Large intestine (tissue), 3 donors: Measurements from ENCODE around the gene ZC3H7B. TPM values are rescaled to one million over a fixed set of nuclear protein-coding genes. Genes with fewer than 3 reads are reported as not detected.
A peak's percentile ranks its signal among the peaks of the same experiment; 100 is the strongest.

Experiments
- DNase-seq, 2 donors: peaks; one replicate each; pipeline versions ENCODE4 v3.0.0 to v3.0.0-alpha.2; 2013
- H3K27ac ChIP-seq: one replicate; pipeline ENCODE4 v1.5.1; 2013; ENCODE audit warnings: low read length
- H3K27me3 ChIP-seq: 2 replicates; pipeline ENCODE4 v1.6.1; 2013; ENCODE audit warnings: low read length; ENCODE audit not compliant: control insufficient read depth, insufficient read depth
- H3K36me3 ChIP-seq: 2 replicates; pipeline ENCODE4 v1.6.1; 2013; ENCODE audit warnings: low read length; ENCODE audit not compliant: control insufficient read depth, insufficient read depth
- H3K4me1 ChIP-seq: one replicate; pipeline ENCODE4 v1.6.1; 2013; ENCODE audit warnings: low read length; ENCODE audit not compliant: control insufficient read depth, insufficient read depth
- H3K4me3 ChIP-seq: one replicate; pipeline ENCODE4 v1.5.1; 2013; ENCODE audit warnings: low read length
- H3K9me3 ChIP-seq: one replicate; pipeline ENCODE4 v1.6.1; 2013; ENCODE audit warnings: mild to moderate bottlenecking, low read depth, low read length, moderate library complexity; ENCODE audit not compliant: control insufficient read depth
- WGBS: methylation state at CpG from one replicate; pipeline ENCODE4 v1.1.5; 2013; ENCODE audit warnings: low lambda C conversion rate; ENCODE audit not compliant: insufficient coverage; 5-methylcytosine and 5-hydroxymethylcytosine counted together
- polyA plus RNA-seq: library from polyadenylated mRNA; unstranded; fragments of 120-200 nt; gene quantifications from one replicate; pipeline ENCODE4 v1.2.1, GENCODE V29; 2013

The ZC3H7B gene
- polyA plus RNA-seq, 1 donor = 58.0 TPM

GRCh38 chr22:41302021-41302767 lies 869 bp downstream of the ZC3H7B start:
- H3K27me3 ChIP-seq = no peaks in the 10 kb centered on the region
- WGBS = no CpG with 5 or more reads among the region's 60 CpGs
- no peaks in the 10 kb centered on the region for H3K9me3 ChIP-seq
- H3K4me1 ChIP-seq = peaks cover 22% of the 10 kb centered on the region
- H3K4me3 ChIP-seq = peak overlapping the region; percentile 99
- peaks cover 3% of the 10 kb centered on the region for H3K36me3 ChIP-seq
- DNase-seq = no peak
- H3K27ac ChIP-seq = peak overlapping the region; percentile 76

- no peak for DNase-seq
- WGBS = no CpG with 5 or more reads among the region's 5 CpGs
- H3K4me1 ChIP-seq = peaks cover 28% of the 10 kb centered on the region
- no peaks in the 10 kb centered on the region for H3K9me3 ChIP-seq
- peak overlapping the region; percentile 37 for H3K27ac ChIP-seq
- peaks cover 8% of the 10 kb centered on the region for H3K36me3 ChIP-seq
- H3K27me3 ChIP-seq = no peaks in the 10 kb centered on the region
- H3K4me3 ChIP-seq = peak overlapping the region; percentile 99
Measured at GRCh38 chr22:41302811-41303210, 1.5 kb downstream of the ZC3H7B start.

- H3K36me3 ChIP-seq = peaks cover 11% of the 10 kb centered on the region
- H3K27ac ChIP-seq = no peak overlapping the region
- H3K4me3 ChIP-seq = no peak overlapping the region
- WGBS = no CpG with 5 or more reads among the region's 4 CpGs
- no peak for DNase-seq
- H3K4me1 ChIP-seq = peaks cover 33% of the 10 kb centered on the region
- H3K9me3 ChIP-seq = no peaks in the 10 kb centered on the region
- H3K27me3 ChIP-seq = no peaks in the 10 kb centered on the region
Measured at GRCh38 chr22:41305646-41306045, 4.3 kb downstream of the ZC3H7B start.

GRCh38 chr22:41308054-41308453 lies 6.7 kb downstream of the ZC3H7B start:
- no peak for DNase-seq
- no peak overlapping the region for H3K4me3 ChIP-seq
- peak overlapping the region; percentile 65 for H3K27ac ChIP-seq
- no CpG with 5 or more reads among the region's 3 CpGs for WGBS
- peaks cover 11% of the 10 kb centered on the region for H3K36me3 ChIP-seq
- H3K4me1 ChIP-seq = peaks cover 25% of the 10 kb centered on the region
- H3K27me3 ChIP-seq = no peaks in the 10 kb centered on the region
- no peaks in the 10 kb centered on the region for H3K9me3 ChIP-seq

GRCh38 chr22:41308544-41308947 lies 7.2 kb downstream of the ZC3H7B start:
- Histone ChIP-seq H3K4me1 (peaks cover 22% of the 10 kb centered on the region), H3K36me3 (peaks cover 11% of the 10 kb centered on the region), H3K27ac (peak overlapping the region; percentile 65), H3K4me3 (no peak overlapping the region), H3K27me3 (no peaks in the 10 kb centered on the region), H3K9me3 (no peaks in the 10 kb centered on the region)
- peak; percentile 91 to 96 for DNase-seq
- WGBS = no CpG with 5 or more reads among the region's 7 CpGs

GRCh38 chr22:41310336-41310735 lies 9.0 kb downstream of the ZC3H7B start:
- Histone ChIP-seq H3K4me1 (peaks cover 14% of the 10 kb centered on the region), H3K9me3 (no peaks in the 10 kb centered on the region), H3K27ac (no peak overlapping the region), H3K36me3 (peaks cover 12% of the 10 kb centered on the region), H3K27me3 (no peaks in the 10 kb centered on the region), H3K4me3 (no peak overlapping the region)
- no CpG with 5 or more reads among the region's 1 CpG for WGBS
- DNase-seq = no peak

GRCh38 chr22:41311487-41311886 lies 10.2 kb downstream of the ZC3H7B start:
- DNase-seq = no peak
- peaks cover 14% of the 10 kb centered on the region for H3K4me1 ChIP-seq
- H3K9me3 ChIP-seq = no peaks in the 10 kb centered on the region
- H3K27me3 ChIP-seq = no peaks in the 10 kb centered on the region
- WGBS = no CpG with 5 or more reads among the region's 5 CpGs
- peaks cover 15% of the 10 kb centered on the region for H3K36me3 ChIP-seq
- H3K4me3 ChIP-seq = no peak overlapping the region
- H3K27ac ChIP-seq = no peak overlapping the region

- no peaks in the 10 kb centered on the region for H3K9me3 ChIP-seq
- H3K27ac ChIP-seq = no peak overlapping the region
- peaks cover 10% of the 10 kb centered on the region for H3K36me3 ChIP-seq
- H3K27me3 ChIP-seq = no peaks in the 10 kb centered on the region
- no peak overlapping the region for H3K4me3 ChIP-seq
- DNase-seq = no peak
- no peaks in the 10 kb centered on the region for H3K4me1 ChIP-seq
- 100% methylated on average over 1 of the region's 8 CpGs for WGBS
Measured at GRCh38 chr22:41314821-41315220, 13.5 kb downstream of the ZC3H7B start.

GRCh38 chr22:41315586-41315985 lies 14.3 kb downstream of the ZC3H7B start:
- Histone ChIP-seq H3K9me3 (no peaks in the 10 kb centered on the region), H3K4me3 (no peak overlapping the region), H3K27me3 (no peaks in the 10 kb centered on the region), H3K36me3 (peaks cover 12% of the 10 kb centered on the region), H3K27ac (no peak overlapping the region), H3K4me1 (no peaks in the 10 kb centered on the region)
- DNase-seq = no peak
- no CpG with 5 or more reads among the region's 1 CpG for WGBS

GRCh38 chr22:41320416-41321240 lies 19.3 kb downstream of the ZC3H7B start:
- H3K9me3 ChIP-seq = no peaks in the 10 kb centered on the region
- H3K36me3 ChIP-seq = peaks cover 42% of the 10 kb centered on the region
- H3K27ac ChIP-seq = no peak overlapping the region
- H3K4me3 ChIP-seq = no peak overlapping the region
- 82% methylated on average over 4 of the region's 16 CpGs for WGBS
- peaks cover 5% of the 10 kb centered on the region for H3K4me1 ChIP-seq
- DNase-seq = no peak
- no peaks in the 10 kb centered on the region for H3K27me3 ChIP-seq
